H9 (cell line): ENCODE measurements around the gene IRX2. TPM values are rescaled to one million over a fixed set of nuclear protein-coding genes. Genes with fewer than 3 reads are reported as not detected.
A peak's percentile ranks its signal among the peaks of the same experiment; 100 is the strongest.

Experiments used
- DNase-seq: peaks from one replicate; pipeline ENCODE4 v3.0.0-alpha.2; 2017
- H2AFZ ChIP-seq: one replicate; pipeline ENCODE4 v1.6.1; 2013; ENCODE audit warnings: mild to moderate bottlenecking, low read length, control low read depth, moderate library complexity
- H2AK5ac ChIP-seq: 2 replicates; pipeline ENCODE4 v1.6.1; 2013; ENCODE audit warnings: low read length, control low read depth, mixed read lengths; ENCODE audit not compliant: insufficient read length
- H2BK120ac ChIP-seq: one replicate; pipeline ENCODE4 v1.6.1; 2013; ENCODE audit warnings: low read depth, mild to moderate bottlenecking, low read length, control low read depth, inconsistent platforms; ENCODE audit not compliant: poor library complexity, severe bottlenecking
- H2BK12ac ChIP-seq: 2 replicates; pipeline ENCODE4 v1.6.1; 2013; ENCODE audit warnings: low read length, control low read depth, mixed read lengths, low read depth; ENCODE audit not compliant: insufficient read length
- H2BK15ac ChIP-seq: 2 replicates; pipeline ENCODE4 v1.6.1; 2013; ENCODE audit warnings: low read depth, low read length, control low read depth
- H2BK20ac ChIP-seq: one replicate; pipeline ENCODE4 v1.6.1; 2013; ENCODE audit warnings: low read depth, mild to moderate bottlenecking, low read length, control low read depth, inconsistent platforms; ENCODE audit not compliant: poor library complexity, severe bottlenecking
- H2BK5ac ChIP-seq: 2 replicates; pipeline ENCODE4 v1.6.1; 2013; ENCODE audit warnings: low read length, control low read depth, mixed read lengths; ENCODE audit not compliant: insufficient read length
- H3K14ac ChIP-seq: 2 replicates; pipeline ENCODE4 v1.6.1; 2013; ENCODE audit warnings: low read length, control low read depth; ENCODE audit not compliant: insufficient read depth
- H3K18ac ChIP-seq: 2 replicates; pipeline ENCODE4 v1.6.1; 2013; ENCODE audit warnings: low read depth, mild to moderate bottlenecking, mixed read lengths, low read length, control low read depth; ENCODE audit not compliant: insufficient read length
- H3K23ac ChIP-seq: 2 replicates; pipeline ENCODE4 v1.6.1; 2013; ENCODE audit warnings: low read length, control low read depth, mixed read lengths, low read depth; ENCODE audit not compliant: insufficient read length
- H3K23me2 ChIP-seq: 2 replicates; pipeline ENCODE4 v1.6.1; 2013; ENCODE audit warnings: low read depth, mild to moderate bottlenecking, mixed read lengths, low read length, control low read depth; ENCODE audit not compliant: insufficient read length, poor library complexity, severe bottlenecking
- H3K27ac ChIP-seq: 2 replicates; pipeline ENCODE4 v1.5.1; 2013; ENCODE audit warnings: low read length, control low read depth, mixed read lengths, low read depth; ENCODE audit not compliant: insufficient read length
- H3K27me3 ChIP-seq: 2 replicates; pipeline ENCODE4 v1.6.1; 2013; ENCODE audit warnings: low read length, control low read depth, inconsistent platforms; ENCODE audit not compliant: insufficient read depth
- H3K4ac ChIP-seq: 2 replicates; pipeline ENCODE4 v1.6.1; 2013; ENCODE audit warnings: low read depth, mild to moderate bottlenecking, control low read depth, inconsistent platforms, low read length, moderate library complexity
- H3K4me1 ChIP-seq: 2 replicates; pipeline ENCODE4 v1.6.1; 2013; ENCODE audit warnings: low read length, control low read depth, inconsistent platforms; ENCODE audit not compliant: insufficient read depth
- H3K4me2 ChIP-seq: 2 replicates; pipeline ENCODE4 v1.6.1; 2013; ENCODE audit warnings: low read length, control low read depth, mixed read lengths; ENCODE audit not compliant: insufficient read length, insufficient read depth
- H3K56ac ChIP-seq: 2 replicates; pipeline ENCODE4 v1.6.1; 2013; ENCODE audit warnings: low read depth, mild to moderate bottlenecking, mixed read lengths, low read length, control low read depth; ENCODE audit not compliant: insufficient read length
- H3K79me1 ChIP-seq: 2 replicates; pipeline ENCODE4 v1.6.1; 2013; ENCODE audit warnings: low read depth, mild to moderate bottlenecking, moderate library complexity, low read length, control low read depth, inconsistent platforms; ENCODE audit not compliant: insufficient read depth, poor library complexity, severe bottlenecking
- H3K79me2 ChIP-seq: 2 replicates; pipeline ENCODE4 v1.6.1; 2013; ENCODE audit warnings: low read length, control low read depth, inconsistent platforms; ENCODE audit not compliant: insufficient read depth
- H3K9ac ChIP-seq: 2 replicates; pipeline ENCODE4 v1.6.1; 2013; ENCODE audit warnings: low read length, control low read depth, mixed read lengths; ENCODE audit not compliant: insufficient read length; ENCODE audit errors: extremely low read depth
- H3K9me3 ChIP-seq: one replicate; pipeline ENCODE4 v1.6.1; 2013; ENCODE audit warnings: low read depth, low read length, inconsistent platforms; ENCODE audit not compliant: control insufficient read depth
- H3T11ph ChIP-seq: one replicate; pipeline ENCODE4 v1.6.1; 2013; ENCODE audit warnings: mild to moderate bottlenecking, low read length, control low read depth, inconsistent platforms
- H4K20me1 ChIP-seq: one replicate; pipeline ENCODE4 v1.6.1; 2013; ENCODE audit not compliant: control insufficient read depth, insufficient read length, insufficient read depth
- H4K5ac ChIP-seq: 2 replicates; pipeline ENCODE4 v1.6.1; 2013; ENCODE audit warnings: low read depth, mild to moderate bottlenecking, mixed read lengths, low read length, control low read depth; ENCODE audit not compliant: insufficient read length
- H4K8ac ChIP-seq: replicated peaks from 2 replicates; pipeline ENCODE4 v1.6.1; 2013; ENCODE audit warnings: low read length, control low read depth, mixed read lengths, low read depth; ENCODE audit not compliant: insufficient read length
- H4K91ac ChIP-seq: 2 replicates; pipeline ENCODE4 v1.6.1; 2013; ENCODE audit warnings: low read depth, mild to moderate bottlenecking, moderate library complexity, mixed read lengths, low read length, control low read depth; ENCODE audit not compliant: insufficient read length
- H3K27ac Mint-ChIP-seq, 3 experiments: 2 replicates in 2 of 3; 3 replicates in 1 of 3; pipeline ENCODE4 v1.8.0; 2020 to 2021; ENCODE audit warnings: mixed read lengths in 3 of 3, mild to moderate bottlenecking in 1 of 3, moderate library complexity in 1 of 3
- H3K27me3 Mint-ChIP-seq: 2 replicates; pipeline ENCODE4 v1.8.0; 2021; ENCODE audit warnings: low read depth, mild to moderate bottlenecking, moderate library complexity, mixed read lengths
- H3K36me3 Mint-ChIP-seq, 3 experiments: 2 replicates in 2 of 3; 3 replicates in 1 of 3; pipeline ENCODE4 v1.8.0; 2020 to 2021; ENCODE audit warnings: low read depth in 3 of 3, mixed read lengths in 3 of 3; ENCODE audit not compliant: insufficient read depth in 1 of 3
- H3K4me1 Mint-ChIP-seq, 2 experiments: 2 replicates each; pipeline ENCODE4 v1.8.0; 2020; ENCODE audit warnings: mixed read lengths in 2 of 2
- H3K4me3 Mint-ChIP-seq, 2 experiments: 2 replicates in 1 of 2; 3 replicates in 1 of 2; pipeline ENCODE4 v1.8.0; 2020 to 2021; ENCODE audit warnings: mild to moderate bottlenecking in 2 of 2, mixed read lengths in 2 of 2, moderate library complexity in 1 of 2
- H3K9me3 Mint-ChIP-seq, 2 experiments: 2 replicates in 1 of 2; 3 replicates in 1 of 2; pipeline ENCODE4 v1.8.0; 2020; ENCODE audit warnings: mild to moderate bottlenecking in 2 of 2, mixed read lengths in 2 of 2, moderate library complexity in 1 of 2
- CTCF ChIP-seq: fragments of 200-600 bp; sonication (generic); conservative IDR thresholded peaks from 3 replicates; pipeline ENCODE4 v1.8.0; 2021; ENCODE audit warnings: antibody characterized with exemption, mild to moderate bottlenecking
- WGBS: extraction: QIAGEN DNeasy Blood & Tissue Kit; methylation state at CpG from one replicate; pipeline ENCODE4 v1.1.7; 2013; ENCODE audit warnings: missing lambda C conversion rate, low lambda C conversion rate, mixed read lengths; ENCODE audit not compliant: insufficient read length; ENCODE audit errors: extremely low coverage; 5-methylcytosine and 5-hydroxymethylcytosine counted together
- total RNA-seq: library from RNA; stranded (reverse); gene quantifications from 2 replicates; pipeline ENCODE4 v1.2.1, GENCODE V29; 2021

Gene IRX2
- total RNA-seq, 1 experiment from 2014 or later, result 91.6 TPM

GRCh38 chr5:2701592-2701991 lies 49.9 kb downstream of the IRX2 start:
- no peak overlapping the region for H2BK15ac ChIP-seq
- H3K23me2 ChIP-seq, result no peaks in the 10 kb centered on the region
- no peaks in the 10 kb centered on the region for H3K79me1 ChIP-seq
- TF ChIP-seq CTCF, result peak; percentile 55
- H3K27ac ChIP-seq, result no peak overlapping the region
- no CpG with 5 or more reads among the region's 10 CpGs for WGBS
- H3K4me1 ChIP-seq, result no peaks in the 10 kb centered on the region
- no peaks in the 10 kb centered on the region for H3K36me3 Mint-ChIP-seq
- H4K91ac ChIP-seq, result no peak overlapping the region
- H3K23ac ChIP-seq, result no peak overlapping the region
- H2AK5ac ChIP-seq, result no peak overlapping the region
- no peak overlapping the region for H2BK5ac ChIP-seq
- no peak overlapping the region for H2BK20ac ChIP-seq
- no peaks in the 10 kb centered on the region for H3K27me3 ChIP-seq
- no peak overlapping the region for H3K27ac Mint-ChIP-seq
- no peaks in the 10 kb centered on the region for H3K79me2 ChIP-seq
- H2AFZ ChIP-seq, result no peak overlapping the region
- H2BK120ac ChIP-seq, result no peak overlapping the region
- H3T11ph ChIP-seq, result no peak overlapping the region
- H3K4ac ChIP-seq, result no peak overlapping the region
- H3K56ac ChIP-seq, result no peak overlapping the region
- DNase-seq, result no peak
- peaks cover 12% of the 10 kb centered on the region for H3K27me3 Mint-ChIP-seq
- no peaks in the 10 kb centered on the region for H3K9me3 ChIP-seq
- no peaks in the 10 kb centered on the region for H4K20me1 ChIP-seq
- no peak overlapping the region for H4K8ac ChIP-seq
- no peak overlapping the region for H4K5ac ChIP-seq
- H3K9ac ChIP-seq, result no peak overlapping the region
- H2BK12ac ChIP-seq, result no peak overlapping the region
- no peak overlapping the region for H3K4me3 Mint-ChIP-seq
- H3K18ac ChIP-seq, result no peak overlapping the region
- H3K9me3 Mint-ChIP-seq, result no peaks in the 10 kb centered on the region; a peak in 1 of 5 replicates
- H3K14ac ChIP-seq, result no peak overlapping the region
- no peak overlapping the region for H3K4me2 ChIP-seq
- peaks cover 3 to 4% of the 10 kb centered on the region in 2 experiments; a peak in 2 of 4 replicates for H3K4me1 Mint-ChIP-seq
